Muscle layer of colon (tissue), 2 donors: ENCODE measurements around the gene PRKAG2.
"Not testable (repeated sequence)": the region's sequence is repeated elsewhere in the genome, so short reads cannot be mapped to it uniquely, and the experiment has no call there.

Experiments
- H3K27ac ChIP-seq: one replicate; pipeline ENCODE4 v1.7.0; 2013; ENCODE audit warnings: low read depth, mild to moderate bottlenecking, low read length, moderate library complexity
- H3K27me3 ChIP-seq, 2 donors: one replicate each; pipeline ENCODE4 v1.7.0; 2013; ENCODE audit warnings: low read length in 2 of 2, mild to moderate bottlenecking in 2 of 2; ENCODE audit not compliant: insufficient read depth in 2 of 2, control insufficient read depth in 1 of 2
- H3K36me3 ChIP-seq: one replicate; pipeline ENCODE4 v1.7.0; 2013; ENCODE audit warnings: mild to moderate bottlenecking, low read length; ENCODE audit not compliant: insufficient read depth
- H3K4me1 ChIP-seq: one replicate; pipeline ENCODE4 v1.7.0; 2013; ENCODE audit warnings: mild to moderate bottlenecking, low read length; ENCODE audit not compliant: insufficient read depth
- H3K4me3 ChIP-seq, 2 donors: one replicate each; pipeline ENCODE4 v1.7.0; 2013; ENCODE audit warnings: low read length in 2 of 2, low read depth in 1 of 2, mild to moderate bottlenecking in 1 of 2, moderate library complexity in 1 of 2
- H3K9ac ChIP-seq: one replicate; pipeline ENCODE4 v1.7.0; 2013; ENCODE audit warnings: low read length
- H3K9me3 ChIP-seq: one replicate; pipeline ENCODE4 v1.7.0; 2013; ENCODE audit warnings: mild to moderate bottlenecking, low read length
- donor health status: abdominal sarcoma.
- donor health status: Adenocarcinoma of cecum.

Gene PRKAG2

DNA sequence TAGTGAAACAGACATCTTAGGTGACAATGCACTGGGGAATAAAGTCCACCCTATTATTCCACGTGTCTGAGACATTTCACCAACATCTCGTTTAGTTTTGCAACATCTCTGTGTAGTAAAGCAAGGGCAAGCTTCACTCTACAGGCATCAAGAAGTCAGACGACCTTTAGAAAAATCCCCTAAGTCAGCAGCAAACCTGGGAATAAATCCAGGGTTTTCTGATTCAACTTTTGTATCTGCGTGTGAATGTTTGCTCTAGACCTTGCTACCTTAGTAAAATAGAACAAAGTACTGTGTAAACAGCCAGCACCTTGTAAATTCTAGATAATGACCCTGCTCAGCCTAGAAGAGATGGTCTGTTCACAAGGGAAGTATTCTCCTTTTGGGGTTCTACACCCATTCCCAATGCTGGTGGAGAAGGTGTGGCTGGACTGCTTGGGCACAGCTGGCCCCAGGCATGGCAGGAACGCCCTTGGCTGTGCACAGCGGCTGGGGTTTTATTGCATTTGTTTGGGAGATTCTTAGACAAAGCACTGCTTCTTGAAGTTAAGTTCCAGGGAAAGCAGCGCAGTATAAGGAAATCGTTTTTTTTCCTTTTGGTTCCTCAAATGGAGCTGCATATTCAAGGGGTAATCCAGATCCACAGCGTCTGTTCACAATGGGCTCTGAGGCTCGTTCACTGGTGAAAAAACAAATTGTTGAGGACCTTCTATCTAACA, 41.0 kb upstream of the PRKAG2 start:
- Histone ChIP-seq H3K27me3 (no peaks in the 10 kb centered on the region), H3K4me3 (no peak overlapping the region), H3K4me1 (peaks cover 9% of the 10 kb centered on the region), H3K27ac (no peak overlapping the region), H3K36me3 (no peaks in the 10 kb centered on the region), H3K9ac (no peak overlapping the region), H3K9me3 (no peaks in the 10 kb centered on the region)

DNA sequence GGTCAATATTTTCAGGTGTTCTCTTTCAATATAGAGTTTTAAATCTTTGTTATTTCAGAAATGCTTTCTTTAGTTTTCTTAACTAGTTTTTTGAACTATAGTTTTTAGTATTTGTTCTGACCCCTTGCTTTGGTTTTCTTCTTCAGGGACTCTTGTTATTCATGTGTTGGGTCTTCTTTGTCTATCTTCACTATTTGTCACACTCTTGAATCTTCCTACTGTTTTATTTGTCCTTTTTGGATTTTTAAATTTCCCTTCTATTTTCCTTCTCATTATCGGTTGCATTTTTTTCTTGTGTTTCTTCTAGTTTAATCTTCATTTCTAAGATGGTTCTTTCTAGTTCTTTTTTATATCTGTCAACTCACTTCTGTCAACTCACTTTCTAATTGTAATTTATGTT, 37.1 kb upstream of the PRKAG2 start:
- Histone ChIP-seq H3K27ac (no peak overlapping the region), H3K4me3 (no peak overlapping the region), H3K9me3 (no peaks in the 10 kb centered on the region), H3K36me3 (no peaks in the 10 kb centered on the region), H3K27me3 (no peaks in the 10 kb centered on the region), H3K9ac (no peak overlapping the region), H3K4me1 (peaks cover 9% of the 10 kb centered on the region)

- not testable (repeated sequence) for H3K27ac ChIP-seq, H3K9ac ChIP-seq, H3K9me3 ChIP-seq, H3K27me3 ChIP-seq, H3K4me1 ChIP-seq, H3K36me3 ChIP-seq, H3K4me3 ChIP-seq
Observed at GRCh38 chr7:151910655-151911054, 33.7 kb upstream of the PRKAG2 start.

DNA sequence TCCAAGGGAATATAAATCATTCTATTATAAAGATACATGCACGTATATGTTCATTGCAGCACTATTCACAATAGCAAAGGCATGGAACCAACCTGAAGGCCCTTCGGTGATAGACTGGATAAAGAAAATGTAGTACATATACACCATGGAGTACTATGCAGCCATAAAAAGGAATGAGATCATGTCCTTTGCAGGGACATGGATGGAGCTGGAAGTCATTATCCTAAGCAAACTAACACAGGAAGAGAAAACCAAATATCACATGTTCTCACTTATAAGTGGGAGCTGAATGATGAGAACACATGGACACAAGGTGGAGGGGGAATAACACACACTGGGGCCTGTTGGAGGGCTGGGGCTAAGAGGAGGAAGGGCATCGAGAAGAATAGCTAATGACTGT, 30.2 kb upstream of the PRKAG2 start:
- not testable (repeated sequence) for H3K36me3 ChIP-seq, H3K9me3 ChIP-seq, H3K4me1 ChIP-seq, H3K27ac ChIP-seq, H3K9ac ChIP-seq, H3K4me3 ChIP-seq, H3K27me3 ChIP-seq

- Histone ChIP-seq H3K4me3 (no peak overlapping the region), H3K9ac (no peak overlapping the region), H3K36me3 (no peaks in the 10 kb centered on the region), H3K4me1 (no peaks in the 10 kb centered on the region), H3K27ac (no peak overlapping the region), H3K27me3 (no peaks in the 10 kb centered on the region), H3K9me3 (no peaks in the 10 kb centered on the region)
Observed at GRCh38 chr7:151905766-151906165, 28.9 kb upstream of the PRKAG2 start.

GRCh38 chr7:151905353-151905752, 28.4 kb upstream of the PRKAG2 start:
- Histone ChIP-seq H3K9me3 (no peaks in the 10 kb centered on the region), H3K4me3 (no peak overlapping the region), H3K4me1 (no peaks in the 10 kb centered on the region), H3K27me3 (no peaks in the 10 kb centered on the region), H3K27ac (no peak overlapping the region), H3K36me3 (no peaks in the 10 kb centered on the region), H3K9ac (no peak overlapping the region)

DNA sequence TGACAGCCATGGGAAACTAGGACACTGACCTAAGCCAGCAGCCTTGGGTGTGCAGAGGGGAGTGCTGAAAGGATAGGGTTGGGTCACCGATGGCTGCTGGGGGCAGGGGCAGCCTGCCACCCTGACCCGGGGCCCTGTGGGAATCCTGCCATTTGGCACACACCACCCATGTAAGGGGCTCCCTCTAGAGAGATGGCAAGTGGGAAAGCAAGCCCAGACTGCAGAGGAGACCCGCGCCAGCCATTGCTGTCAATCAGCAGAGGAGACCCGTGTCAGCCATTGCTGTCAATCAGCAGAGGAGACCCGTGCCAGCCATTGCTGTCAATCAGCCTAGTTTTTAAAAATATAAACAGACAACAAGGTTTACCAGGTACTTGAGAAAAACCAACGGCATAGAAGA, 27.4 kb upstream of the PRKAG2 start:
- H3K27ac ChIP-seq, result no peak overlapping the region
- no peak overlapping the region for H3K4me3 ChIP-seq
- no peaks in the 10 kb centered on the region for H3K9me3 ChIP-seq
- peaks cover 0 to 6% of the 10 kb centered on the region in 2 donors for H3K27me3 ChIP-seq
- no peaks in the 10 kb centered on the region for H3K4me1 ChIP-seq
- H3K36me3 ChIP-seq, result no peaks in the 10 kb centered on the region
- H3K9ac ChIP-seq, result no peak overlapping the region

DNA sequence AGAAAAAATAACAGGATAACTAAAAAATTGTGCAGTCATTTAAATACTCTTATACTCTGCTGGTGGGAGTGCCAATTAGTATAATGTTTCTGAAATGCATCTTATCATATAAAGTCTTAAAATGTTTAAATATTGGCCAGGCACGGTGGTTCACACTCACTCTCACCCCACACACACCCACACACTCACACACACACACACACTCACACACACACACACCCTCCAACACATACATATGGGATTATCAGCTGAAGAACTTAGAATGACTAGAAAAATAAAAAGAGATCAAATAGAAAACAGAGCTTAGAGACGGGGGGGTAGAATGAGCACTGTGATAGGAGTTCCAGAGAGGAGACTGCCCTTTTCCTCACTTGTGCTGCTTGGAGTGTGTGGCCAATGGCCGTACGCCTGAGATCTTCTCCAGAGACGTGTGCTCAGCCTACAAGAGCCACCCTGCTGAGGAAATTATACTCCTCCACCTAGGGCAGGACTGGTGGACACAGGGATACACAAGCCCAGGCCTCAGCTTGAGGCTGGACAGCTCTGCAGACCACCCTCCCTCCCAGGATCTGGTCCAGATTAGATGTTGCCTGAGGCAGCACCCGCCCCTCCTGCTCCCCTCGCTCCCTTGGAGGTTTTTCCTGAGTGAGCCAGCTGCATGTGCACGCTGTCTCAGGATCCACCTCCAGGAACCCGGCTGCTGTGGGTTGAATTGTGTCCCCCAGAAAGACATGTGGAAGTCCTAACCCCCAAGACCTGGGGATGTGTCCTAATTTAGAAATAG, 26.5 kb upstream of the PRKAG2 start:
- no peaks in the 10 kb centered on the region for H3K4me1 ChIP-seq
- H3K9me3 ChIP-seq, result no peaks in the 10 kb centered on the region
- no peak overlapping the region for H3K4me3 ChIP-seq
- H3K27ac ChIP-seq, result no peak overlapping the region
- no peaks in the 10 kb centered on the region for H3K36me3 ChIP-seq
- H3K27me3 ChIP-seq, result peaks cover 0 to 8% of the 10 kb centered on the region in 2 donors
- no peak overlapping the region for H3K9ac ChIP-seq

DNA sequence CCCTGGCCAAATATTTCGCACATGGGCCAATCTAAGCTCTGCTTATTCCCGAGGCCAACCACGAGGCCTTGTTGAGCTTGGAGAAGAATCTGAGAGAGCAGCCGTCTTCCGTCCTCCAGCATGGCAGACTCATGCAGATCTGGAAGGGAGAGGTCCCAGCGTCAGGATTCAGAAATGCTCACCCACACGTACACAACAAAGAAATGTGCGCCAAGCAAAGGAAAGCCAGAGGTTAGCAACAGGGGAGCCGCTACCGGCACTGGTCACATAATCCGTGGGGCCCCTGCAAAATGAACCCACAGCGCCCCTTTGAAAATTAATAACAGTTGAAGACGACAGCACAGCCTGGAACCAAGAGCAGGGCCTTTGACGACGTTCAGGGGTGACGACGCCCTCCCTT, 25.4 kb upstream of the PRKAG2 start:
- Histone ChIP-seq H3K4me3 (no peak overlapping the region), H3K27me3 (peaks cover 0 to 8% of the 10 kb centered on the region in 2 donors)

GRCh38 chr7:151901828-151902227, 24.9 kb upstream of the PRKAG2 start:
- no peaks in the 10 kb centered on the region for H3K9me3 ChIP-seq
- H3K4me1 ChIP-seq, result no peaks in the 10 kb centered on the region
- H3K27me3 ChIP-seq, result peaks cover 0 to 8% of the 10 kb centered on the region in 2 donors
- H3K9ac ChIP-seq, result no peak overlapping the region
- H3K4me3 ChIP-seq, result no peak overlapping the region
- no peak overlapping the region for H3K27ac ChIP-seq
- H3K36me3 ChIP-seq, result no peaks in the 10 kb centered on the region

More for the DNA sequence above, 25.4 kb upstream of the PRKAG2 start:
- Histone ChIP-seq H3K27ac (no peak overlapping the region), H3K9ac (no peak overlapping the region), H3K4me1 (no peaks in the 10 kb centered on the region), H3K36me3 (no peaks in the 10 kb centered on the region), H3K9me3 (no peaks in the 10 kb centered on the region)

DNA sequence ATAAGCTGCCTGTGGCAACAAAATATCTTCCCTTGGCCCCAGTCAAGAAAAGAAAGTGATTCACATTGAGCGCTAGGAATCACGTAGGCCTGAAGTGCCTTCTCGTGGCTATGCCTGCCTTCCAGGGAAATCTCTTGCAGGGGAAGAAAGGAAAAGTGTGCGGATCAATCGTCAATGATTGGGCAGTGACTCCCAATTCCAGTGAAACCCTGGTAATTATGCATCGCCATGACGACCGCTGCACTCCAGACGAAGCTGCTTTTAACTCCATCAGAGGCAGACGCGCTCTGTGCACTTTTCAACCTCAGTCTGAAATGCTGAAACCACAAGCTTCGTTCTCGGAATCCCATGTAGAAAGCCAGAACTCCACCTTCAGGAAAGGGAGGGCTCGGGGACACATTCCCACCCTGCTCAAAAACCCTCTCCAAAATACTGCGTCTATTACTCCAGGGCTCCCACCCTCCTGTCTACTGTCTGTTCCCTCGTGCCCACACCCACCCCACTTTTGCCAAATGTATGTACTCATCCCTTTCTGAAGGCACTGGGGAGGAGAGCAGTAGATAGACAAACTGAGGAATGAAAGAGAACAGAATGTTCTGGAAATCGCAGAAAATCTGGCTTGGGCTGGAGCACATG, 24.2 kb upstream of the PRKAG2 start:
- Histone ChIP-seq H3K4me3 (no peak overlapping the region), H3K27ac (no peak overlapping the region), H3K36me3 (no peaks in the 10 kb centered on the region), H3K9me3 (no peaks in the 10 kb centered on the region), H3K27me3 (peaks cover 0 to 8% of the 10 kb centered on the region in 2 donors), H3K4me1 (no peaks in the 10 kb centered on the region), H3K9ac (no peak overlapping the region)
